H1 (cell line): ENCODE data around the gene TEKT4.

Source experiments
- CHD1 ChIP-seq: IDR thresholded peaks from 2 replicates; pipeline ENCODE4 v1.6.1; 2012; ENCODE audit warnings: low read depth, low read length, improper control_type of control experiment
- GABPA ChIP-seq: IDR thresholded peaks from 2 replicates; pipeline ENCODE4 v1.6.1; 2011; ENCODE audit warnings: mild to moderate bottlenecking, low read length, moderate library complexity, borderline replicate concordance; ENCODE audit not compliant: insufficient read depth
- KDM1A ChIP-seq: fragments of 200-600, 300-600 bp; sonication (generic); IDR thresholded peaks from 2 replicates; pipeline ENCODE4 v1.7.1; 2016; ENCODE audit warnings: mild to moderate bottlenecking, low read length, borderline replicate concordance
- NRF1 ChIP-seq: IDR thresholded peaks from 2 replicates; pipeline ENCODE4 v1.6.1; 2011; ENCODE audit warnings: mild to moderate bottlenecking, low read depth, low read length, improper control_type of control experiment
- POLR2AphosphoS5 ChIP-seq: IDR thresholded peaks from 2 replicates; pipeline ENCODE4 v1.6.1; 2011; ENCODE audit warnings: low read depth, low read length
- RFX5 ChIP-seq: IDR thresholded peaks from 2 replicates; pipeline ENCODE4 v1.6.1; 2011; ENCODE audit warnings: low read depth, low read length, improper control_type of control experiment, borderline replicate concordance
- SP4 ChIP-seq: IDR thresholded peaks from 2 replicates; pipeline ENCODE4 v1.6.1; 2012; ENCODE audit warnings: low read length, inconsistent platforms
- TF ChIP-seq, protein P1 (sequence below), 3 experiments: IDR thresholded peaks; 1 replicate in 2 of 3; 2 replicates in 1 of 3; pipeline versions ENCODE4 v1.5.1 to v1.6.1; 2011; ENCODE audit warnings: low read length in 3 of 3, mild to moderate bottlenecking in 3 of 3, inconsistent platforms in 2 of 3, low read depth in 1 of 3, moderate library complexity in 1 of 3; ENCODE audit not compliant: insufficient read depth in 1 of 3; ENCODE audit errors: control extremely low read depth in 1 of 3

DNA sequence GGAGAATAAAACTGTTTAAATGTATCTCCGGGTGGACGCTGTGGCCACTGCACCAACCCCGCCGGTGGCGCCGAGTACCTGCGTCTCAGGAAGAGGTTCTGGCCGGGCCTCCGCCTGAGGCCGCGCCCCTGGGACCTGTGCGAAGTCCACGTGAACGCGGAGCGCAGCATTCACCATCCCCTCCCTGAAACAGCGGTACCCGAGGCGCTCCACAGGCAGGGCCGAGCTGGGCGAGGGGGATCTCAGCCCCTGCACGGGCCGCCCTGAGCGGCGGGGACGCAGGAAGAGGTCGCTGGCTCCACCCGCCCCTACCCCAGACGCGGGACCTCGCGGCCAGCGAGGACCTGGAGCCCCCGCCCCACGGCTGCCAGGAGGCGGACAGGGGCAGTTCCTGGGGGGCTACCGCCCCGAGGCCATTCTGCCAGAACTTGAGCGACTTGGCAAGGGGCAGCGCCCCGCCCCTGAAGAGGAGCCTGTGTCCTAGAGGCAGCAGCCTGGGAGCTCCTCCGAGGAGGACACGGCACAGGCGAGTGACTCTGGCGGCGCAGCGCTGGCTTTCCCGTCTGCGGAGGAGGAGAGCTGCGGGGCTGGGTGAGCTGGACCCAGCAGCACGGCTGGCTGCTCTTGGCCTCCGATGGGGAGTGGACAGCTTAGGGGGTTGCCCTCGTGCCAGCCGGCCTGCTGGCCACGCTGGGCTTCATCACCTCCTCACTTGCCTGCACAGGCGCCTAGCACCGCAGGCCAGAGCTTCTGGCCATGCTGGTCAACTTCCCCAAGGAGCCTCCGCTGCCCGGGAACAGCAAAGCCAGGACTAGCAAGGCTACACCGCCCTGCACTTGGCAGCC lies 9.7 kb upstream of the TEKT4 start:
- TF ChIP-seq POLR2AphosphoS5 (no peak), GABPA (no peak), NRF1 (no peak), KDM1A (no peak), RFX5 (no peak), SP4 (no peak), CHD1 (no peak)
- TF ChIP-seq, protein P1, sequence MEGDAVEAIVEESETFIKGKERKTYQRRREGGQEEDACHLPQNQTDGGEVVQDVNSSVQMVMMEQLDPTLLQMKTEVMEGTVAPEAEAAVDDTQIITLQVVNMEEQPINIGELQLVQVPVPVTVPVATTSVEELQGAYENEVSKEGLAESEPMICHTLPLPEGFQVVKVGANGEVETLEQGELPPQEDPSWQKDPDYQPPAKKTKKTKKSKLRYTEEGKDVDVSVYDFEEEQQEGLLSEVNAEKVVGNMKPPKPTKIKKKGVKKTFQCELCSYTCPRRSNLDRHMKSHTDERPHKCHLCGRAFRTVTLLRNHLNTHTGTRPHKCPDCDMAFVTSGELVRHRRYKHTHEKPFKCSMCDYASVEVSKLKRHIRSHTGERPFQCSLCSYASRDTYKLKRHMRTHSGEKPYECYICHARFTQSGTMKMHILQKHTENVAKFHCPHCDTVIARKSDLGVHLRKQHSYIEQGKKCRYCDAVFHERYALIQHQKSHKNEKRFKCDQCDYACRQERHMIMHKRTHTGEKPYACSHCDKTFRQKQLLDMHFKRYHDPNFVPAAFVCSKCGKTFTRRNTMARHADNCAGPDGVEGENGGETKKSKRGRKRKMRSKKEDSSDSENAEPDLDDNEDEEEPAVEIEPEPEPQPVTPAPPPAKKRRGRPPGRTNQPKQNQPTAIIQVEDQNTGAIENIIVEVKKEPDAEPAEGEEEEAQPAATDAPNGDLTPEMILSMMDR (IDR thresholded peaks at IDR 0.05; ENCODE audit: control extremely low read depth in 1 of 3, insufficient read depth in 1 of 3, low read depth in 1 of 3, low read length in 3 of 3), result no peak
